H1 (cell line): Measurements from ENCODE around the gene H2BK1. TPM values are rescaled to one million over a fixed set of nuclear protein-coding genes. Genes with fewer than 3 reads are reported as not detected.
A peak's percentile ranks its signal among the peaks of the same experiment; 100 is the strongest.

Experiments used
- CTCF ChIA-PET: fragments of 300-600 bp; sonication (Branson Sonifier 250); formaldehyde crosslinking; loops from one replicate; lab custom pipeline; 2021; ENCODE audit not compliant: partially characterized antibody; lab: Charles Lee
- POLR2A ChIA-PET: fragments of 300-600 bp; sonication (Branson Sonifier 250); formaldehyde crosslinking; loops from one replicate; lab custom pipeline; 2021; ENCODE audit warnings: inconsistent platforms; ENCODE audit not compliant: partially characterized antibody; lab: Charles Lee
- DNase-seq, 2 experiments: peaks; one replicate each; pipeline versions ENCODE4 v3.0.0 to v3.0.0-alpha.2; 2010 to 2022; ENCODE audit warnings: low spot score in 2 of 2, low read depth in 1 of 2, mixed read lengths in 1 of 2
- FAIRE-seq: peaks from 2 replicates; lab custom pipeline; 2011; peaks lifted over from hg19 to GRCh38; lab: Jason Lieb, UNC
- H2AFZ ChIP-seq: 2 replicates; pipeline ENCODE4 v1.8.1; 2012; ENCODE audit warnings: low read length, inconsistent platforms
- H2AK5ac ChIP-seq: 2 replicates; pipeline ENCODE4 v1.6.1; 2013; ENCODE audit warnings: low read depth, low read length
- H2BK120ac ChIP-seq: replicated peaks from 2 replicates; pipeline ENCODE3; 2013; ENCODE audit warnings: low read depth, low read length, inconsistent platforms
- H2BK12ac ChIP-seq: 2 replicates; pipeline ENCODE4 v1.6.1; 2013; ENCODE audit warnings: low read depth, low read length
- H2BK15ac ChIP-seq: 2 replicates; pipeline ENCODE4 v1.6.1; 2013; ENCODE audit warnings: low read length
- H2BK20ac ChIP-seq: 2 replicates; pipeline ENCODE4 v1.6.1; 2013; ENCODE audit warnings: low read length
- H2BK5ac ChIP-seq: 2 replicates; pipeline ENCODE4 v1.6.1; 2013; ENCODE audit warnings: low read depth, low read length
- H3K14ac ChIP-seq: 2 replicates; pipeline ENCODE4 v1.6.1; 2013; ENCODE audit warnings: inconsistent platforms; ENCODE audit not compliant: insufficient read length
- H3K18ac ChIP-seq: 2 replicates; pipeline ENCODE4 v1.6.1; 2013; ENCODE audit warnings: low read length; ENCODE audit errors: extremely low read depth
- H3K23ac ChIP-seq: 2 replicates; pipeline ENCODE4 v1.6.1; 2013; ENCODE audit warnings: inconsistent platforms; ENCODE audit not compliant: insufficient read length
- H3K23me2 ChIP-seq: 2 replicates; pipeline ENCODE4 v1.6.1; 2013; ENCODE audit warnings: low read depth, low read length
- H3K27ac ChIP-seq: 2 replicates; pipeline ENCODE4 v1.6.1; 2011; ENCODE audit warnings: low read depth, low read length, inconsistent platforms
- H3K27me3 ChIP-seq, 4 experiments: replicated peaks in 1 of 4; 1 replicate in 1 of 4; 2 replicates in 3 of 4; pipeline versions ENCODE4 v1.6.1 to v1.8.1; 2011 to 2013; ENCODE audit warnings: low read length in 3 of 4, mild to moderate bottlenecking in 3 of 4, inconsistent platforms in 2 of 4, mixed read lengths in 2 of 4, moderate library complexity in 1 of 4; ENCODE audit not compliant: control insufficient read depth in 3 of 4, insufficient read depth in 3 of 4; ENCODE audit errors: extremely low read depth in 1 of 4
- H3K36me3 ChIP-seq, 4 experiments: 2 replicates each; pipeline versions ENCODE4 v1.6.1 to v1.8.1; 2011 to 2013; ENCODE audit warnings: mild to moderate bottlenecking in 4 of 4, low read length in 3 of 4, moderate library complexity in 2 of 4, control low read depth in 1 of 4, inconsistent platforms in 1 of 4; ENCODE audit not compliant: insufficient read depth in 4 of 4, control insufficient read depth in 2 of 4
- H3K4ac ChIP-seq: replicated peaks from 2 replicates; pipeline ENCODE3; 2013; ENCODE audit warnings: low read length, low read depth, mixed read lengths, inconsistent platforms; ENCODE audit not compliant: insufficient read length
- H3K4me1 ChIP-seq, 4 experiments: replicated peaks in 1 of 4; 1 replicate in 1 of 4; 2 replicates in 3 of 4; pipeline versions ENCODE4 v1.6.1 to v1.8.1; 2011 to 2013; ENCODE audit warnings: low read length in 3 of 4, inconsistent platforms in 2 of 4, mixed read lengths in 1 of 4; ENCODE audit not compliant: insufficient read depth in 4 of 4, control insufficient read depth in 3 of 4
- H3K4me2 ChIP-seq, 2 experiments: 2 replicates each; pipeline versions ENCODE4 v1.6.1 to v1.8.1; 2011 to 2013; ENCODE audit warnings: low read depth in 2 of 2, low read length in 2 of 2, control low read depth in 1 of 2, inconsistent platforms in 1 of 2, mild to moderate bottlenecking in 1 of 2; ENCODE audit not compliant: insufficient read depth in 1 of 2
- H3K4me3 ChIP-seq, 4 experiments: fragments of 200-600, 300-600 bp in 1 of 4; sonication (generic), shearing (Covaris generic), sonication (Bioruptor Twin) in 1 of 4; 2 replicates each; pipeline versions ENCODE4 v1.5.1 to v1.8.1; 2011 to 2016; ENCODE audit warnings: low read length in 4 of 4, low read depth in 3 of 4, control low read depth in 2 of 4, inconsistent platforms in 2 of 4, mild to moderate bottlenecking in 2 of 4, mixed read lengths in 1 of 4, moderate library complexity in 1 of 4; ENCODE audit not compliant: insufficient read depth in 2 of 4; ENCODE audit errors: extremely low read depth in 1 of 4
- H3K56ac ChIP-seq: replicated peaks from 2 replicates; pipeline ENCODE3; 2013; ENCODE audit warnings: low read depth, mild to moderate bottlenecking, mixed read lengths, low read length, inconsistent platforms; ENCODE audit not compliant: insufficient read length
- H3K79me1 ChIP-seq: 2 replicates; pipeline ENCODE4 v1.6.1; 2013; ENCODE audit warnings: low read depth, low read length, control low read depth
- H3K79me2 ChIP-seq, 2 experiments: 2 replicates each; pipeline versions ENCODE4 v1.6.1 to v1.8.1; 2012 to 2013; ENCODE audit warnings: low read length in 2 of 2, mild to moderate bottlenecking in 2 of 2, inconsistent platforms in 1 of 2; ENCODE audit not compliant: insufficient read depth in 2 of 2, control insufficient read depth in 1 of 2
- H3K9ac ChIP-seq, 4 experiments: replicated peaks in 1 of 4; 1 replicate in 1 of 4; 2 replicates in 3 of 4; pipeline versions ENCODE4 v1.6.1 to v1.8.1; 2011 to 2013; ENCODE audit warnings: low read depth in 3 of 4, low read length in 3 of 4, control low read depth in 2 of 4, mild to moderate bottlenecking in 2 of 4, moderate library complexity in 2 of 4, inconsistent platforms in 1 of 4; ENCODE audit errors: extremely low read depth in 1 of 4
- H3K9me3 ChIP-seq, 2 experiments: 2 replicates each; pipeline versions ENCODE4 v1.6.1 to v1.8.1; 2012 to 2013; ENCODE audit warnings: mild to moderate bottlenecking in 2 of 2, moderate library complexity in 2 of 2, control low read depth in 1 of 2, inconsistent platforms in 1 of 2, low read depth in 1 of 2, low read length in 1 of 2, mixed read lengths in 1 of 2; ENCODE audit not compliant: insufficient read depth in 2 of 2
- H4K20me1 ChIP-seq, 2 experiments: replicated peaks in 1 of 2; 2 replicates each; pipeline versions ENCODE3 to v1.8.1; 2011 to 2013; ENCODE audit warnings: inconsistent platforms in 2 of 2, low read length in 2 of 2, mild to moderate bottlenecking in 1 of 2; ENCODE audit not compliant: insufficient read depth in 2 of 2, control insufficient read depth in 1 of 2
- H4K5ac ChIP-seq: 2 replicates; pipeline ENCODE4 v1.6.1; 2013; ENCODE audit warnings: low read length, low read depth, mixed read lengths, inconsistent platforms; ENCODE audit not compliant: insufficient read length
- H4K8ac ChIP-seq: 2 replicates; pipeline ENCODE4 v1.8.0; 2013; ENCODE audit warnings: mild to moderate bottlenecking, moderate library complexity, low read length, inconsistent platforms; ENCODE audit not compliant: insufficient read depth; ENCODE audit errors: extremely low read depth
- H4K91ac ChIP-seq: replicated peaks from 2 replicates; pipeline ENCODE3; 2013; ENCODE audit warnings: low read length, mixed read lengths, inconsistent platforms; ENCODE audit not compliant: insufficient read length
- SUZ12 ChIP-seq: fragments of 200-600 bp; sonication (generic); IDR thresholded peaks from 2 replicates; pipeline ENCODE4 v1.6.1; 2012; ENCODE audit warnings: mild to moderate bottlenecking, inconsistent platforms, low read length, moderate library complexity, mixed read lengths
- TAF1 ChIP-seq: IDR thresholded peaks from 2 replicates; pipeline ENCODE4 v1.6.1; 2011; ENCODE audit warnings: mild to moderate bottlenecking, low read depth, low read length
- WGBS, 2 experiments: shearing (Covaris generic) in 1 of 2; methylation state at CpG; one replicate each; pipeline versions ENCODE4 v1.1.6 to v1.1.7; 2013 to 2015; ENCODE audit warnings: low lambda C conversion rate in 2 of 2, mixed read lengths in 2 of 2, inconsistent platforms in 1 of 2, low coverage in 1 of 2, missing lambda C conversion rate in 1 of 2; ENCODE audit not compliant: insufficient replicate concordance in 2 of 2, insufficient coverage in 1 of 2, insufficient read length in 1 of 2; ENCODE audit errors: extremely low coverage in 1 of 2, missing lambda C conversion rate in 1 of 2; 5-methylcytosine and 5-hydroxymethylcytosine counted together
- polyA plus RNA-seq, 7 experiments: library from polyadenylated mRNA; depleted of rRNA in 3 of 7; stranded (reverse) in 5 of 7; unstranded in 2 of 7; fragments of >200 nt in 5 of 7; fragments of 200-250 nt in 2 of 7; gene quantifications; 1 replicate in 5 of 7; 2 replicates in 1 of 7; 4 replicates in 1 of 7; pipeline versions ENCODE4 v1.2.1 to v1.2.3, GENCODE V29; 2011 to 2013; ENCODE audit warnings: missing spikeins in 2 of 7, mixed read lengths in 2 of 7
- total RNA-seq: library from RNA; stranded (reverse); fragmentation: NEBNext Ultra II Directional; extraction: Animal tissue kit (Norgen Biotek cat#: 25700); gene quantifications from 2 replicates; pipeline ENCODE4 v1.2.1, GENCODE V29; 2021
- TF ChIP-seq, protein P1 (sequence below): IDR thresholded peaks from 2 replicates; pipeline ENCODE4 v1.6.1; 2012; ENCODE audit warnings: inconsistent platforms

The H2BK1 gene
- total and polyA plus RNA-seq, 2 of the 8 experiments (the other 6 are each of a cell fraction or from before 2014, with no cell fraction given): not detected

DNA sequence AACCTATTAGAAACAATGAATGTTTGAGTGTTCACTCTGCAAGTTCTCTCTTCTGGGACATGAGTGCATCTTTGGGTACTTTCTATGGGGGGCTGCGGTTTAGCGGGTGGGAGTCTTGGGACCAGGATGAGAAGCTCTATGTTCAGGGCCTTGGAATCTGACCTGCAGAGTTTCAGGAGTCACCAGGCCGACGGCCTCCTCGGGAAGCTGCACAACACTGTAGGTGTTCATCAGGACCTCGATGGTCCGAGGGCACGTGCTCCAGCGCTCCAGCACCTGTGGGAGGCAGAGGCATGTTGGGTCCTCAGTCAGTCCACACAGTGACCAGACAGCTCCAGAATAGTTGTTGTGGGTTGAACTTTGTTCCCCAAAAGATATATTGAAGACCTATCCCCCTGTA is 33.9 kb downstream of the H2BK1 start:
- Histone ChIP-seq H3K9ac (no peak overlapping the region), H3K23me2 (no peaks in the 10 kb centered on the region), H2BK20ac (no peak overlapping the region), H2AK5ac (no peak overlapping the region), H3K18ac (no peak overlapping the region), H3K4me3 (peak overlapping the region in 1 of 4 experiments; percentile 23; a peak in 1 of 8 replicates), H3K36me3 (peaks cover 0 to 6% (median 0%) of the 10 kb centered on the region in 4 experiments; a peak in 1 of 8 replicates), H2BK5ac (no peak overlapping the region), H3K4ac (no peak overlapping the region), H3K79me1 (no peaks in the 10 kb centered on the region), H3K27ac (no peak overlapping the region), H3K9me3 (peaks cover 1 to 14% of the 10 kb centered on the region in 2 experiments; a peak in 2 of 4 replicates), H2BK12ac (no peak overlapping the region), H2BK120ac (no peak overlapping the region), H3K23ac (no peak overlapping the region), H3K4me1 (no peaks in the 10 kb centered on the region; a peak in 1 of 7 replicates), H4K8ac (no peak overlapping the region), H2AFZ (no peak overlapping the region), H3K4me2 (peak overlapping the region in 1 of 2 experiments; percentile 41; a peak in 2 of 4 replicates), H4K91ac (no peak overlapping the region), H3K27me3 (peaks cover 10 to 32% (median 29%) of the 10 kb centered on the region in 4 experiments), H3K79me2 (no peaks in the 10 kb centered on the region), H2BK15ac (no peak overlapping the region), H3K56ac (no peak overlapping the region), H4K20me1 (peaks cover 0 to 1% of the 10 kb centered on the region in 2 experiments), H4K5ac (no peak overlapping the region), H3K14ac (no peak overlapping the region)
- ChIA-PET CTCF (interaction anchor here (0.6 to 7.4 kb wide), 16 partner anchors 11 to 671 kb away, joined by 3 to 52 read pairs (median 5); no protein-coding TSS in a partner anchor), POLR2A (interaction anchor here (0.6 to 1.4 kb wide), 2 partner anchors 51 to 295 kb away, joined by 3 to 6 read pairs; no protein-coding TSS in a partner anchor)
- 88% methylated on average over 9 of the region's 9 CpGs; no CpG with 5 or more reads in 1 of the 2 experiments for WGBS, 2 experiments
- FAIRE-seq (no peak), DNase-seq (no peak)
- TF ChIP-seq SUZ12 (no peak), TAF1 (no peak)
- TF ChIP-seq, protein P1, sequence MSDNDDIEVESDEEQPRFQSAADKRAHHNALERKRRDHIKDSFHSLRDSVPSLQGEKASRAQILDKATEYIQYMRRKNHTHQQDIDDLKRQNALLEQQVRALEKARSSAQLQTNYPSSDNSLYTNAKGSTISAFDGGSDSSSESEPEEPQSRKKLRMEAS: 0 out of 2 replicates have a peak, but pooled peaks have one; percentile 40
